Measurements from ENCODE around the gene SNAI3. TPM values are rescaled to one million over a fixed set of nuclear protein-coding genes. Genes with fewer than 3 reads are reported as not detected.

SNAI3 gene
- polyA plus RNA-seq, 1 donor from 2014 or later = not detected

DNA sequence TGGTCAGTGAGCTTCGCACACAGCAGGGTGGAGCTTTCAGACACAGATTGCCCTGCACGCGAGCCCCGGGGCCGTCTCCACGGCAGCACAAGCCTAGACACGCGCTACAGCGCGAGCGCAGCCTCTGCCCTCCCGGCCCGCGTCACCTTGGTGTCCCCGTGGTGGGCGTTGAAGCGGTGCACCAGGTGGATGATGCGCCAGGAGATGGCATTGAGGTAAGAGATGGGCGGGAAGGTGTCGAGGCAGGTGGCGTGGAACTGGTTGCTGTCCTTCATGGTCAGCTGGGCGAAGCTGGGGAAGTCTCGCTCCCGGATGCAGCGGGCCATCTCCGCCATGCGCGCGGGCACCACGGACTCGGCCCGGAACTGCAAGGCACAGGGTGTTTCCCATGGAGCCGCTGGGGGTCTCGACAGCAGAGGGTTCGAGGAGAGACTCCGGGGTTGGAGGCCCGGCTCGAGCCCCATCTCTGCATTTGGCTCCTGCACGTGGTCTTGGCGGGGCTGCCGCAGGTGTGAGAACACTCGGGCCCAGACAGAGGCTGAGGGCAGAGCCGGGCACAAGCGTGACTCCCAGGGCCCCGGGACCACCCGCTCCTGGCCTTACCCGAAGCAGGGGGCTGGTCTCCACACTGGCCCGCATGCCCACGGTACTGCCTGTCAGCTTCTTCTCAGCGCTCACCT, 31.1 kb downstream of the SNAI3 start:
- H3F3A ChIP-seq (ENCODE audit: insufficient read depth, low read length, poor library complexity, severe bottlenecking) = no peaks in the 10 kb centered on the region
- no peak for TF ChIP-seq MXI1 (conservative IDR thresholded peaks at IDR 0.05; ENCODE audit: poor library complexity, severe bottlenecking)
- TF ChIP-seq POLR2AphosphoS5 (IDR thresholded peaks at IDR 0.05) = no peak
- no peak for TF ChIP-seq TAF1 (IDR thresholded peaks at IDR 0.05; ENCODE audit: low read depth)
- no peak for TF ChIP-seq REST (IDR thresholded peaks at IDR 0.05; ENCODE audit: borderline replicate concordance)
- no peak for TF ChIP-seq EZH2 (IDR thresholded peaks at IDR 0.05; ENCODE audit: borderline replicate concordance, insufficient read depth, low read length, poor library complexity, severe bottlenecking)
- TF ChIP-seq RAD21 (conservative IDR thresholded peaks at IDR 0.05) = no peak
- no peak for TF ChIP-seq EP300 (conservative IDR thresholded peaks at IDR 0.05; ENCODE audit: poor library complexity, severe bottlenecking)
- H4K20me1 ChIP-seq (ENCODE audit: insufficient read depth) = no peaks in the 10 kb centered on the region
- no peak overlapping the region for H3K4me3 ChIP-seq (ENCODE audit: low read length)
- H3K36me3 ChIP-seq (ENCODE audit: insufficient read depth, low read length) = no peaks in the 10 kb centered on the region
- no peak overlapping the region for H3K27ac ChIP-seq (ENCODE audit: low read length)
- no peaks in the 10 kb centered on the region for H3K9me3 ChIP-seq (ENCODE audit: low read length)
- H3K4me2 ChIP-seq (ENCODE audit: low read length) = no peak overlapping the region
- H3K79me2 ChIP-seq (replicated peaks; ENCODE audit: insufficient read depth, low read length) = peaks cover 4% of the 10 kb centered on the region
- no peaks in the 10 kb centered on the region for H3K27me3 ChIP-seq (ENCODE audit: insufficient read depth, low read depth, low read length)
- H2AFZ ChIP-seq (ENCODE audit: low read depth, low read length) = no peak overlapping the region
- H3K9me2 ChIP-seq (ENCODE audit: insufficient read depth, low read length) = no peaks in the 10 kb centered on the region
- no peak overlapping the region for H3K9ac ChIP-seq (ENCODE audit: low read length)

DNA sequence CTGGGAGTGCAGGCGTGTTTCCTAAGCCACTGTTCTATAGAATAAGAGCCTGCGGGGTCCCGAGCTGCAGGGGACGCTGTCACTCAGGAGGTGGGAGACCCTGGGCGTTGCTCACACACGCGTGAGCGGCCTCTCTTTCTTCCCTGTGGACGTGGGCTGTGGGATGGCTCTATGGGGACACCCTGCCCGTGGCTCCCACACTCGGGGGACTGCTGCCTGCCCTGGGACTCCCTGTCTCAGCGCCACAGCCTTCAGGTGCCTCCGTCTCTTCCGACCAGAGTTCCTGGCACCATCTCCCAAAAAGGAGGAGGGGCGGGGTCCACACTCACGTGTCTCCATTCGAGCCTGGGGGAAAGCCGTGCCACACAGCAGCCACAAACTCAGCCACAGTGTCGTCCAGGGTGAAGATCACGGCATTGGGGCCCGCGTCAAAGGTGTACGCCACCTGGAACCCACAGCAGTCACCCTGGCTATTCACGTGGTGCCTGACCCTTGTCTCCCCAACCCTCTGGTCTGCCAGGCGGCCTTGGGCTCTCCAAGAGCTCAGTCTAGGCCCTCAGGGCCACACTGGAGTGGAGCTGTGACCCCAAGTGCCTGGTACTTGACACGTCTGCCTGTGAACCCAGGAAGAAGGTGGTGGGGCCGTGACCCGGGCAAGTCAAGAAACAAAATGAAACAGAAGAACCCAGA, 31.8 kb downstream of the SNAI3 start:
- no peaks in the 10 kb centered on the region for H3F3A ChIP-seq (ENCODE audit: insufficient read depth, low read length, poor library complexity, severe bottlenecking)
- H3K9me2 ChIP-seq (ENCODE audit: insufficient read depth, low read length) = no peaks in the 10 kb centered on the region
- H3K27me3 ChIP-seq (ENCODE audit: insufficient read depth, low read depth, low read length) = no peaks in the 10 kb centered on the region
- H3K4me2 ChIP-seq (ENCODE audit: low read length) = no peak overlapping the region
- no peaks in the 10 kb centered on the region for H3K79me2 ChIP-seq (replicated peaks; ENCODE audit: insufficient read depth, low read length)
- no peaks in the 10 kb centered on the region for H3K36me3 ChIP-seq (ENCODE audit: insufficient read depth, low read length)
- H2AFZ ChIP-seq (ENCODE audit: low read depth, low read length) = no peak overlapping the region
- no peak overlapping the region for H3K4me3 ChIP-seq (ENCODE audit: low read length)
- no peak overlapping the region for H3K27ac ChIP-seq (ENCODE audit: low read length)
- H3K9ac ChIP-seq (ENCODE audit: low read length) = no peak overlapping the region
- H3K9me3 ChIP-seq (ENCODE audit: low read length) = no peaks in the 10 kb centered on the region
- no peak for TF ChIP-seq REST (IDR thresholded peaks at IDR 0.05; ENCODE audit: borderline replicate concordance)
- no peak for TF ChIP-seq TAF1 (IDR thresholded peaks at IDR 0.05; ENCODE audit: low read depth)
- TF ChIP-seq RAD21 (conservative IDR thresholded peaks at IDR 0.05) = no peak
- no peak for TF ChIP-seq MXI1 (conservative IDR thresholded peaks at IDR 0.05; ENCODE audit: poor library complexity, severe bottlenecking)
- no peak for TF ChIP-seq CTCF (IDR thresholded peaks at IDR 0.05; ENCODE audit: poor library complexity, severe bottlenecking)
- no peak for TF ChIP-seq EP300 (conservative IDR thresholded peaks at IDR 0.05; ENCODE audit: poor library complexity, severe bottlenecking)
- no peak for TF ChIP-seq POLR2AphosphoS5 (IDR thresholded peaks at IDR 0.05)
- TF ChIP-seq SMC3 (conservative IDR thresholded peaks at IDR 0.05; ENCODE audit: poor library complexity) = no peak
- TF ChIP-seq EZH2 (IDR thresholded peaks at IDR 0.05; ENCODE audit: borderline replicate concordance, insufficient read depth, low read length, poor library complexity, severe bottlenecking) = no peak
- H4K20me1 ChIP-seq (ENCODE audit: insufficient read depth) = no peaks in the 10 kb centered on the region
